Activated CD8-positive, alpha-beta T cell treated with anti-CD3 and anti-CD28 coated beads, Interleukin-2, amount 10 ng/mL, durations not matched to agents 7 days and 5 days (primary cell): Measurements from ENCODE around the gene RERE. TPM values are rescaled to one million over a fixed set of nuclear protein-coding genes. Genes with fewer than 3 reads are reported as not detected.

ENCODE experiments used
- ATAC-seq: fragments of 150-1000 bp; cut with Tn5 transposase; one replicate; pipeline ENCODE4 v1.10.0; 2021; ENCODE audit warnings: moderate library complexity
- CTCF ChIA-PET: fragments of 350-600 bp; sonication (Branson Sonifier 250); formaldehyde crosslinking; loops from one replicate; lab custom pipeline; 2021; ENCODE audit warnings: antibody characterized with exemption; lab: Charles Lee
- POLR2A ChIA-PET: fragments of 350-600 bp; sonication (Branson Sonifier 250); formaldehyde crosslinking; loops from one replicate; lab custom pipeline; 2021; ENCODE audit warnings: antibody characterized with exemption; lab: Charles Lee
- DNase-seq: peaks from one replicate; pipeline ENCODE4 v3.0.0-alpha.2; 2020
- H3K27ac Mint-ChIP-seq: one replicate; pipeline ENCODE4 v1.8.0; 2021; ENCODE audit warnings: mild to moderate bottlenecking, mixed read lengths
- H3K27me3 Mint-ChIP-seq: one replicate; pipeline ENCODE4 v1.8.0; 2021; ENCODE audit warnings: low read depth, mixed read lengths
- H3K36me3 Mint-ChIP-seq: one replicate; pipeline ENCODE4 v1.8.0; 2021; ENCODE audit warnings: low read depth, mixed read lengths
- H3K4me1 Mint-ChIP-seq: one replicate; pipeline ENCODE4 v1.8.0; 2021; ENCODE audit warnings: low read depth, mixed read lengths
- H3K4me3 Mint-ChIP-seq: one replicate; pipeline ENCODE4 v1.8.0; 2021; ENCODE audit warnings: mild to moderate bottlenecking, mixed read lengths
- H3K9me3 Mint-ChIP-seq: one replicate; pipeline ENCODE4 v1.8.0; 2022; ENCODE audit warnings: mixed read lengths; ENCODE audit not compliant: insufficient read depth
- microRNA-seq: library from miRNA; unstranded; fragments of <30 nt; microRNA quantifications from one replicate; pipeline ENCODE4 v1.2.0, GENCODE V29; 2022
- total RNA-seq, 2 experiments: library from RNA; stranded (reverse); gene quantifications; one replicate each; pipeline ENCODE4 v1.2.3, GENCODE V29; 2021

Gene RERE
- total RNA-seq, 2 experiments from 2014 or later = 37.4 to 44.7 TPM

DNA sequence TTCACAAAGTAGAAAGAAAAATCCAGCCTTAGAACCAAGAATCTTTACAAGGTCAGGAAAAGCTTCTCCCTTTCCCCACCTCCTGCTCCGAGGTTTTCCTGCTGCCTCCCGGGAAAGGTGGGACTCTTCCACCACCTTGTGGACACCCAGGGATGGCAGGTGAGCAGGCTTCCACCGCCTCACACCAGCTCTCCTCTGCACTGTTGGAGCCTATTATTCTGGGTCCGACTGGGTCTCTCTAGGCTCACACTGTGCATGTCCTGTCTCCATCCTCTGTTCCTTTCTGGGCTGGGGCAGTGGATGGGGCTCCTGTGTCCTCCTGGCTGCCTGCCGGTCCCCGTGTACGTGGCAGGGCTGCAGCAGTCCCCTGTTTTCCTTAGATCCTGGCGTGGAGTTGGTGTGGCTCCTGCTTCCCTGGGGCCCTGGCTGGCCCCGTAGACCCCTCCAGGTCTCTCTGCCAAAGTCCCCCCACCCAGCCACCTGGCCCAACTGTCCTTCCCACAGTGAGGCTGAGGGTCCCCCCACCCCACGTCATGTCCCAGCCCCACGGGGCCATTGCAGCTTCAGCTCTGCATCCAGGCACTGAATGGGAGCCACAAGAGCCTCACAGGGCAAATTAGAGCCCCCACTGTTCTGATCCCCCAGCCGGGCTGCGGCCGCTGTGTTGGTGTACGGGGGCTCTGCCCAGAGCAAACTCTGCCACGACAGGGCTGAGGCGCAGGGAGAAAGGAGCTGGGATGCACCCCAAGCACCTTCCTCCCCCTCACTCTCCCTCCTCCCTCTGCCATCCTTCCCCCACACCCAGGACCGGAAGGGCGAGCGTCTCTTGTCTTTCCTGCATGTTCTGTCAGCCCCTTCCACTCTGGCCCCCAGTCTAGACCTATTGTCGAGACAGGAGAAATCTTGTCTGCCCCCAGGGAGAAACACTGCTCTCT is 502.8 kb downstream of the RERE start:
- H3K27me3 Mint-ChIP-seq = peaks cover 42% of the 10 kb centered on the region
- DNase-seq = peak; percentile 49
- H3K9me3 Mint-ChIP-seq = no peaks in the 10 kb centered on the region
- H3K4me3 Mint-ChIP-seq = no peak overlapping the region
- ATAC-seq = no peak
- H3K27ac Mint-ChIP-seq = no peak overlapping the region
- peaks cover 18% of the 10 kb centered on the region for H3K4me1 Mint-ChIP-seq
- H3K36me3 Mint-ChIP-seq = no peaks in the 10 kb centered on the region
- CTCF ChIA-PET = interaction anchor here (0.8 to 4.5 kb wide), 12 partner anchors 18 to 1384 kb away, joined by 3 to 95 read pairs (median 4); no protein-coding TSS in a partner anchor
- POLR2A ChIA-PET = no interaction called here

DNA sequence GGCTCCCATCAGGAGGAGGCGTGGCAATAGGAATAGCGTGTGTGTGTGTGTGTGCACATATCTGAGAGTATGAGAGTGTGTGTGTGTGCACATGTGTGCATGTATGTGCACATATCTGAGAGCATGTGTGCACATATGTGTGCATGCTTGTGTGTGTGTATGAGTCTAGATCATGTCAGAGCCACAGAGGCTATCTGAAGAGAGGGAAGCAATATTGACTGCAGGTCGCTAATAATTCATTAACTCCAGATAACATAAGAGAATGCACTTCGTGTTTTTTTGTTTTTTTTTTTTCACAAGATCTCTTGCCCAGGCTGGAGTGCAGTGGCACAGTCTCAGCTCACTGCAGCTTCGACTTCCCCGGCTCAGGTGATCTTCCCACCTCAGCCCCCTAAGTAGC is 504.2 kb downstream of the RERE start:
- H3K4me1 Mint-ChIP-seq = peaks cover 12% of the 10 kb centered on the region
- no peak overlapping the region for H3K27ac Mint-ChIP-seq
- ChIA-PET POLR2A (no interaction called here), CTCF (interaction anchor here (2.9 to 4.5 kb wide), 2 partner anchors 281 to 297 kb away, joined by 21 to 95 read pairs; no protein-coding TSS in a partner anchor)
- no peaks in the 10 kb centered on the region for H3K9me3 Mint-ChIP-seq
- ATAC-seq = no peak
- DNase-seq = no peak
- no peak overlapping the region for H3K4me3 Mint-ChIP-seq
- H3K27me3 Mint-ChIP-seq = peaks cover 33% of the 10 kb centered on the region
- H3K36me3 Mint-ChIP-seq = no peaks in the 10 kb centered on the region

DNA sequence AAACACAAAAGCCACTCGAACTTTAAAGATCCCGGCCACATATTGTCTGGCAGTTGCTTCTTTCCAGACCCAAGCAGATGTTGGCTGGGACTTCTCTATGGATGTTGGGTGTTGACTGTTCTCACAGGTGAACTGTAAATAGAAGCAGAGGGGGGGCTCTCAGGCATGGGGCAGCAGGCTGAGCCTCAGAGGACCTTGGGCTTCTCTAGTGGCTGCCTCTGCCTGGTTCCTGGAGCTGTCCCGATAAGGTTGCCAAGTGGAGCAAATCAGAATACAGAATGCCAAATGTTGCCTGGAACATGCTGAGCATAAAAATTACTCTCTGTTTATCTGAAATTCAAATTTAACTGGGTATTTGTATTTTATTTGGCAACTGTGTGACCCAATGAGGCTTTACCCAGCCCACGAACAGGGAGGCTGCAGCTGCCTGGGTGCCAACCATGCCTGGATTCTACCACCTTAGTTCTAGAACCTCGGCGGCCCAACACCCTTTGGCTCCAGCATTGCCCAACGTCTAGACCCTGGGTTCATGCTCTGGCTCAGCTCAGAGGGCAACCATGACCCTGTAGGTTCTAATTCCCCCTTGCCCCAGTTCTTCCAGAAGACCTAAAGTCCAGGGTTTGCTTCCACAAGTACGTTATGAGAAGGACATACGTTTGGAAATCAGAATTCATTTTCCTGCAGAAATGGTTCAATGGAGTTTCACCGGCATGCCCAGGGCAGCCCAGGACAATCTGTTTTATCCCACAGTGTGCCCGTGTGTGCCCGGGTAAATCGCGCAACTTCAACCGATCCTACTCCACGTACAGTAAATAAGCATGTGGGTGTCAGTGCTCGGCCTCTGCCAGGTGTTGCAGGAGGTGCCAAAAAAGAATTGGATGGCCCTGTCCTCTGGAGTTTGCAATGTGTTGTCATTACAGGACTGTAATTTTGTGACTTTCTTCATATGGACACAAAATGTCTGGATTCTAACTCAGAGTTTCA is 504.9 kb downstream of the RERE start:
- peaks cover 33% of the 10 kb centered on the region for H3K27me3 Mint-ChIP-seq
- ChIA-PET CTCF (interaction anchor here (2.5 to 4.5 kb wide), 3 partner anchors 281 to 297 kb away, joined by 12 to 95 read pairs (median 21); no protein-coding TSS in a partner anchor), POLR2A (no interaction called here)
- no peak overlapping the region for H3K4me3 Mint-ChIP-seq
- DNase-seq (no peak), ATAC-seq (no peak)
- H3K9me3 Mint-ChIP-seq = no peaks in the 10 kb centered on the region
- peaks cover 10% of the 10 kb centered on the region for H3K4me1 Mint-ChIP-seq
- no peaks in the 10 kb centered on the region for H3K36me3 Mint-ChIP-seq
- H3K27ac Mint-ChIP-seq = no peak overlapping the region

DNA sequence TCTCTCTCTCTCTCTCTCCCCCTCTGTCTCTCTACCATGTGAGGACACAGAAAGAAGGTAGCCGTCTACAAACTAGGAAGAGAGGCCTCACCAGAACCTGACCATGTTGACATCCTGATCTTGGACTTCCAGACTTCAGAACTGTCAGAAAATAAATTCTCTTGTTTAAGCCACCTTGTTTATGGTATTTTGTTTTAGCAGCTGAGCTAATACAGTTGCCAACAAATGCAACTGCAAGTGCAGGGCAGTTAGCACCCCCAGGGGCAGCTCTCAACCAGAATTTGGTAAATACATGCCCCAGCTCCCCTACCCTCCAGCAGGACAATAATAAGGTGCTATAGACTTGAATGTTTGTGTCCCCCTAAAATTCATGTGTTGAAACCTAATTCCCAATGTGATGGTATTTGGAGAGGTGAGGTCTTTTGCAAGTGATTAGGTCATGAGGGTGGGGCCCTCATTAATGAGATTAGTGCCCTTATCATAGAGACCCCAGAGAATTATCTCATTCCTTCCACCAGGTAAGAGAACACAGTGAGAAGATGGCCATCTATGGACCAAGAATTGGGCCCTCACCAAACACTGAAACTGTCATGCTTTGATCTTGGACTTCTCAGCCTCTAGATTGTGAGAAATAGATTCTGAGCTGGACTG is 506.2 kb downstream of the RERE start:
- POLR2A ChIA-PET = no interaction called here
- H3K36me3 Mint-ChIP-seq = no peaks in the 10 kb centered on the region
- H3K4me3 Mint-ChIP-seq = no peak overlapping the region
- DNase-seq (no peak), ATAC-seq (no peak)
- H3K27me3 Mint-ChIP-seq = peaks cover 25% of the 10 kb centered on the region
- H3K27ac Mint-ChIP-seq = no peak overlapping the region
- H3K4me1 Mint-ChIP-seq = peaks cover 10% of the 10 kb centered on the region
- CTCF ChIA-PET = interaction anchor here (2.5 kb wide), 1 partner anchor 296 kb away, joined by 12 read pairs; no protein-coding TSS in a partner anchor
- no peaks in the 10 kb centered on the region for H3K9me3 Mint-ChIP-seq

DNA sequence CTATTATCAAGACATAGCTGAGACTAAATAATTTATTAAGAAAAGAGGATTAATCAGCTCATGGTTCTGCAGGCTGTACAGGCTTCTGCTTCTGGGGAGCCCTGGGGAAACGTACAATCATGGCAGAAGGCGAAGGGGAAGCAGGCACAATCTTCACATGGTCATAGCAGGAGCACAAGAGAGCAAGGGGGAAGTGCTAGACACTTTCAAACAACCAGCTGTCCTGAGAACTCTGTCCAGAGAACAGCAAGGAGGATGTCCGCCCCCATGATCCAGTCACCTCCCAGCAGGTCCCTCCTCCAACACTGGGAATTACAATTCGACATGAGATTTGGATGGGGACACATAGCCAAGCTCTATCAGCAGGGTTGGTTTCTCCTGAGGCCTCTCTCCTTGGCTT is 509.8 kb downstream of the RERE start:
- CTCF ChIA-PET = no interaction called here
- Mint-ChIP-seq H3K4me3 (no peak overlapping the region), H3K36me3 (no peaks in the 10 kb centered on the region), H3K9me3 (no peaks in the 10 kb centered on the region), H3K4me1 (no peaks in the 10 kb centered on the region), H3K27ac (no peak overlapping the region), H3K27me3 (peaks cover 9% of the 10 kb centered on the region)
- DNase-seq (no peak), ATAC-seq (no peak)
- POLR2A ChIA-PET = no interaction called here

GRCh38 chr1:8303876-8304275 is 513.6 kb downstream of the RERE start:
- no peak for ATAC-seq
- CTCF ChIA-PET = interaction anchor here (1.2 kb wide), 1 partner anchor 289 kb away, joined by 6 read pairs; no protein-coding TSS in a partner anchor
- no peaks in the 10 kb centered on the region for H3K36me3 Mint-ChIP-seq
- no peaks in the 10 kb centered on the region for H3K9me3 Mint-ChIP-seq
- H3K4me1 Mint-ChIP-seq = no peaks in the 10 kb centered on the region
- H3K4me3 Mint-ChIP-seq = no peak overlapping the region
- no peak for DNase-seq
- peaks cover 7% of the 10 kb centered on the region for H3K27me3 Mint-ChIP-seq
- H3K27ac Mint-ChIP-seq = no peak overlapping the region
- POLR2A ChIA-PET = no interaction called here

DNA sequence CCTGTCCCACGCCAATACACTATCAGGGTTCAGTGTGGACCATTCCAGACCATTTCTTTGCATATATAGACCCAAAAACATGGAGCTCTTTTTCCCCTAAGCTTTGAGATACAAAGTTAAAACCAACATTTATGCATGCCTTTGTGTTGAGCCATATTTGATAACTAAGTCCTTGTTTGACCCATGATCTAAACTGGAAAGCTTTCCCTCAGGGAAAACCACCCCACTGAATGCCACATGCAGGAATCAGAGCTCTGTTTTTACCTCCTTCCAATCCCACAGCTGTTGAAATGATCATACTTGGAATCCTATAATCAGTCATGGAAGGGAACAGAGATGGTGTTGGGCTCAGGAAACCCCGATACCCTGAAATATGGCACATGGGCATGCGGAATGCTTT is 514.3 kb downstream of the RERE start:
- H3K4me3 Mint-ChIP-seq = no peak overlapping the region
- peaks cover 7% of the 10 kb centered on the region for H3K27me3 Mint-ChIP-seq
- no peaks in the 10 kb centered on the region for H3K36me3 Mint-ChIP-seq
- POLR2A ChIA-PET = no interaction called here
- no peaks in the 10 kb centered on the region for H3K4me1 Mint-ChIP-seq
- DNase-seq (no peak), ATAC-seq (no peak)
- no peaks in the 10 kb centered on the region for H3K9me3 Mint-ChIP-seq
- CTCF ChIA-PET = interaction anchor here (1.2 kb wide), 1 partner anchor 288 kb away, joined by 6 read pairs; no protein-coding TSS in a partner anchor
- H3K27ac Mint-ChIP-seq = no peak overlapping the region

Small RNAs within 50 kb of the gene (microRNA-seq; reads per million reads assigned to microRNA genes)
- not detected for gene MIR6728

Other genes with a start within 250 kb of the RERE start
- gene ENO1, start 61.0 kb upstream of the RERE start, total RNA-seq = 1,000 to 10,000 TPM; 3,150 to 3,216 TPM
- 1 to 10 TPM; 6.3 to 6.4 TPM for gene CA6, start 128.2 kb upstream of the RERE start, total RNA-seq
- gene SLC2A7, start 208.8 kb upstream of the RERE start, total RNA-seq = under 1 TPM; 0.16 to 0.18 TPM